Hepatocyte (in vitro differentiated cells): ENCODE results near the gene ENOX1.

Experiments used
- EZH2 ChIP-seq: fragments of 200-600 bp; sonication (generic); IDR thresholded peaks from 2 replicates; pipeline ENCODE4 v1.6.1; 2016; ENCODE audit warnings: antibody characterized with exemption, mild to moderate bottlenecking, borderline replicate concordance
- EZH2phosphoT487 ChIP-seq: fragments of 200-600 bp; sonication (generic); IDR thresholded peaks from one replicate; pipeline ENCODE4 v1.6.1; 2018; ENCODE audit warnings: antibody characterized with exemption, mild to moderate bottlenecking, low read depth, moderate library complexity; ENCODE audit not compliant: unreplicated experiment, severe bottlenecking
- TF ChIP-seq, protein P1 (sequence below): fragments of 200-600 bp; sonication (generic); IDR thresholded peaks from 2 replicates; pipeline ENCODE4 v1.5.1; 2016; ENCODE audit warnings: antibody characterized with exemption, mild to moderate bottlenecking; ENCODE audit not compliant: poor library complexity

DNA sequence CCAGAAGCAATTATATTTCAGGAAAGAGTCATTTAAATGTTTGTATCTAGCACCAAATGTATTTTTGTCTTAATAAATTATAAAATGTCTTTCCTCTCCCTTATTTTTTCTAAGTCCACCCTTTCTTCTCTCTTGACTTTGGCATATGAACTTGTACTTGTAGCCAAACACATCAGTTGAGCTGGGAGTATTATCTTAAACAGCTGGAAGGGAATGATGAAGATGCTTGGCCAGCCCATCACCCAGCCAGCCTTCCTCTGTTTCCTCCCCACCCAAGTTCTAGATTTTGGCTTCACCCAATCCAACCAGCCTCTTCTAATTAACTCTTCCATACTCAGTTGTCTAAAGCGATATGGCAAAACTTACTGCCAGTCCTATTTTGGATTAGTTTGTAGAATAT, 272.5 kb downstream of the ENOX1 start:
- TF ChIP-seq, protein P1, sequence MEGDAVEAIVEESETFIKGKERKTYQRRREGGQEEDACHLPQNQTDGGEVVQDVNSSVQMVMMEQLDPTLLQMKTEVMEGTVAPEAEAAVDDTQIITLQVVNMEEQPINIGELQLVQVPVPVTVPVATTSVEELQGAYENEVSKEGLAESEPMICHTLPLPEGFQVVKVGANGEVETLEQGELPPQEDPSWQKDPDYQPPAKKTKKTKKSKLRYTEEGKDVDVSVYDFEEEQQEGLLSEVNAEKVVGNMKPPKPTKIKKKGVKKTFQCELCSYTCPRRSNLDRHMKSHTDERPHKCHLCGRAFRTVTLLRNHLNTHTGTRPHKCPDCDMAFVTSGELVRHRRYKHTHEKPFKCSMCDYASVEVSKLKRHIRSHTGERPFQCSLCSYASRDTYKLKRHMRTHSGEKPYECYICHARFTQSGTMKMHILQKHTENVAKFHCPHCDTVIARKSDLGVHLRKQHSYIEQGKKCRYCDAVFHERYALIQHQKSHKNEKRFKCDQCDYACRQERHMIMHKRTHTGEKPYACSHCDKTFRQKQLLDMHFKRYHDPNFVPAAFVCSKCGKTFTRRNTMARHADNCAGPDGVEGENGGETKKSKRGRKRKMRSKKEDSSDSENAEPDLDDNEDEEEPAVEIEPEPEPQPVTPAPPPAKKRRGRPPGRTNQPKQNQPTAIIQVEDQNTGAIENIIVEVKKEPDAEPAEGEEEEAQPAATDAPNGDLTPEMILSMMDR, result no peak
- no peak for TF ChIP-seq EZH2phosphoT487
- TF ChIP-seq EZH2, result no peak
